ENCODE results near the gene PRR16. TPM values are rescaled to one million over a fixed set of nuclear protein-coding genes. Genes with fewer than 3 reads are reported as not detected.

Gene PRR16
- total RNA-seq (2022; extraction: Qiagen RNA extraction) = 0.05 to 0.10 TPM in 2 of 5 replicates, not detected in the others

DNA sequence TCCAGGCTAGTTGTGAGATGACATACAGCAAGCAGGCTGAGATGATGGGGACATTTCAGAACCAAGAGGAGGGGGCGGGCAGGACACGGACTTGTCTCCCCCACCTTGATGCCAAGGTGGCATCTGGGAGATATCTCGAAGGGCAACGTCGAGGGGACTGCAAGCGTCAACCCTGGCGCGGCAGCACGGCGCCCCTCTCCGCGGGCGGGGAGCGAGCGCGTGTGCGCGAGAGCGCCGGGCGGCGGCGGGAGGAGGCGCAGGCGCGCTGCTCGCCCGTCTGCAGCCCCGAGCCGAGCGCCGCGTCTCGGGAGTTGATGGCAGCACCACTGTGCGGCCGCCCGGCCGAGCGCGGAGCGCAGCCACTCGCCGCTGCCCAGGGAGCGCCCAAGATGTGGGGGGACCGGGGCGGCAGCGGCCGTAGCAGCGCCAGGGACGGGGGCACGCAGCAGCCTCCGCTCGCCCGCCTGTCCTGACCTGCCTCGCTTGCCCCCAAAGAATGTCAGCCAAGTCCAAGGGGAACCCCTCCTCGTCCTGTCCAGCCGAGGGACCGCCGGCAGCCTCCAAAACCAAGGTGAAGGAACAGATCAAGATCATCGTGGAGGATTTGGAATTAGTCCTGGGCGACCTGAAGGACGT, at the start of gene PRR16:
Gene PRR16, plus strand, starts transcription at position 310 of the 636 bp plus-strand sequence.

